Peyer's patch (tissue), 4 donors: ENCODE results near the gene MTMR6.

Experiments
- CTCF ChIP-seq, 6 experiments: fragments of 450-650 bp in 4 of 6; fragments of 200-600 bp in 2 of 6; sonication (generic) in 1 of 6; IDR thresholded peaks; one replicate each; pipeline ENCODE4 v1.5.1; 2017 to 2019; ENCODE audit warnings: antibody characterized with exemption in 6 of 6, mild to moderate bottlenecking in 3 of 6, moderate library complexity in 1 of 6
- POLR2A ChIP-seq, 2 donors: fragments of 450-650 bp; IDR thresholded peaks; one replicate each; pipeline ENCODE4 v1.5.1; 2017; ENCODE audit warnings: antibody characterized with exemption in 2 of 2, mild to moderate bottlenecking in 2 of 2, moderate library complexity in 2 of 2

- no peak for TF ChIP-seq CTCF (IDR thresholded peaks at IDR 0.05)
- no peak for TF ChIP-seq POLR2A (IDR thresholded peaks at IDR 0.05)
Observed at GRCh38 chr13:25288966-25289365, 1.7 kb upstream of the MTMR6 start.
